OCI-M2 (cell line): ENCODE measurements around the gene KCNK4.
A peak's percentile ranks its signal among the peaks of the same experiment; 100 is the strongest.

ENCODE experiments used
- DNase-seq: peaks from one replicate; lab custom pipeline; 2025; ENCODE audit not compliant: unreplicated experiment; lab: John Stamatoyannopoulos, UW

Gene KCNK4

GRCh38 chr11:64268025-64268892 lies 22.8 kb upstream of the KCNK4 start:
- DNase-seq, result no peak

DNA sequence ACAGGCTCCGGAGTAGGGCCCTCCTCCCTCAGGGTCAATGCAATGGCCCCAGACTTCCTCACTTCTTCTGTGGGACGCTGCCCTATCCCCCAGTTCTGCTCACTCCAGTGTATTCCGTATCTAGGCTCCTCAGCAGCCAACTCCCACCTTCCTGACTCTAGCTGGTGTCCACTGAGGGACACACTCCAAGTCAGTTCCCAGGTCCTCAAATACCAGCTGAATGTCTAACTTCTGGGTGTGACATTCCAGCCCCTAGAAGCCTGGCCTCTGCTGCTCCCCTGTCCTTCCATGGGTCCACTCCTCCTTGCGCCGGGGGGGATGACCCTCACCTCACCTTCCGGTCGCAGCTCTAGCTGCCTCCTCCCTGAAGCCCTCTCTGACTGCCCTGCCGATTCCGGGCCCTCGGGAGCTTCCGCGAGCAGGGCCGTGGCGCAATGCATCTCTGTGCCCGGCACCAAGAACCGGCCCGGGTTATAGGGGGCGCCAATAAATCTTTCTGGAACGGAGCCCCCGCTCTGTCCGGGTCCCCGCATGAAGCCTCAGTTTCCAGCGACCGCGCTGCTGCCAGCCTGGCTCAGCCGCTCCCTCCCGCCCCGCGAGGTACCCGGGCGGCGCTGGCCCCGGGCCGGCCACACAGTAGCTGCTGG lies 22.1 kb upstream of the KCNK4 start:
- no peak for DNase-seq

DNA sequence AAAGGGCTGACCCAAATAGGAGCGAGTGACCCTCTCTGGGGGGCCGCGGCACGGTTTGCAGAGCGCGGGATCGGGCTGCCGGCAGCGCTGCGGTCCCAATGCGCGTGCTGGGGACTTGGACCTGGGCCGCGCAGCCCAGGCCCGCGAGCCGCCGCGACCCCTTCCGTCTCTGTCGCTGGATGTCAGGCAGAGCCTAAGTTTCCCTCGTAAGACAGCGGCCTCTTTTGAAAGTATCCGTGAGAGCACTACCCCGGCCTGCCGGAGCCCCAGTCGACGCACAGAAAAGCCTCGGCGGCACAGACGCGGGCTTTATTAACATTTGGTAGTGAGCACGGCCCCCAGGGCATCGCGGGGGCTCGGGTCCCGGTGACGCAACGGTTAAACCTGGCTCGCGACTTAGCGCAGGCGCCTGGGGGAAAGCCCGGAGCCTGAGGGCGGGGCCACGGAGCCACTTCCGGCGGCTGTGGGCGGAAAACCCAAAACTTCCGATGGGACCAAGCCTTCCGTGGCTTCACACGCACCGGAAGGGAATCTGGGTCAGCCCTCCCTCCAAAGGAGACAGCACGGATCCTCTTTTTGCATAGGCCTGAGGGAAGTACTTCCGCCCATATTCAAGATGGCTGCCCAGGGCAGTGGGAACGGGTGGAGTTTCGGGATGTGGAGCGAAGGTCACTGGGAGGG lies 21.4 kb upstream of the KCNK4 start:
- peak; percentile 76 for DNase-seq

DNA sequence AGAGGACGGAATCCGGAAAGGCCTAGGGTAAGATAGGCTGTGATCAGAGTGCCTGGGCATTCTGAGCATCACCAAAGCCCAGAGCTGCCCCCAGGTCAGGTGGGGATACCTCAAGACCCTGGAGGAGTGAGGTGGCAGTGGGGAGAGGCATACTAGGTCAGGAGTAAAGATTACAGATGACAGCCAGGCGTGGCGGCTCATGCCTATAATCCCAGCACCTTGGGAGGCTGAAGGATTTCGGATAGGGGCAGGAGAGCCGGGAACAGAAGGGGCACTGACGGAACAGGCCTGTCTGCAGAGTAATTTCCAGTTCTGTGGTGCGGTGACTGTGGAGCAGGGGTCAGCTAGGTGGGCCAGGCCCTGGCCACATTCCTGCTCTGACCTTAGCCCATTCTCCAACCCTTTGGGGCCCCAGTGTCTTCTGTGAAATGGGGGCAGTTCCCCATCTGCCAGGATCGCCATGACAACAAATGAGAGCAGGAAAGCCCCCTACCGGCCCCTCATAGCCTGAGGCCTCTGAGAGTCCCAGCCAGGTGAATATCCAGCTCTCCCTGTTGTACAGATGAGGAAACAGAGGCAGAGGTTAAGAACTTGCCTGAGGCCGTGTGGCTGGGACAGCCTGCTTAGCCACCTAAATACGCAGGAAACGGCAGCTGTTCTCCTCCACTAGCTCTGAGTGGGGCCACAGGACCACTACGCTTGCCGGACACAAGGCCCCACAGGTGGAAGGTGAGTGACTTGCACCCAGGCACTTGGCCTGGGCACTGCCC lies 15.9 kb upstream of the KCNK4 start:
- DNase-seq, result no peak

GRCh38 chr11:64275841-64276240 lies 15.3 kb upstream of the KCNK4 start:
- DNase-seq, result no peak

DNA sequence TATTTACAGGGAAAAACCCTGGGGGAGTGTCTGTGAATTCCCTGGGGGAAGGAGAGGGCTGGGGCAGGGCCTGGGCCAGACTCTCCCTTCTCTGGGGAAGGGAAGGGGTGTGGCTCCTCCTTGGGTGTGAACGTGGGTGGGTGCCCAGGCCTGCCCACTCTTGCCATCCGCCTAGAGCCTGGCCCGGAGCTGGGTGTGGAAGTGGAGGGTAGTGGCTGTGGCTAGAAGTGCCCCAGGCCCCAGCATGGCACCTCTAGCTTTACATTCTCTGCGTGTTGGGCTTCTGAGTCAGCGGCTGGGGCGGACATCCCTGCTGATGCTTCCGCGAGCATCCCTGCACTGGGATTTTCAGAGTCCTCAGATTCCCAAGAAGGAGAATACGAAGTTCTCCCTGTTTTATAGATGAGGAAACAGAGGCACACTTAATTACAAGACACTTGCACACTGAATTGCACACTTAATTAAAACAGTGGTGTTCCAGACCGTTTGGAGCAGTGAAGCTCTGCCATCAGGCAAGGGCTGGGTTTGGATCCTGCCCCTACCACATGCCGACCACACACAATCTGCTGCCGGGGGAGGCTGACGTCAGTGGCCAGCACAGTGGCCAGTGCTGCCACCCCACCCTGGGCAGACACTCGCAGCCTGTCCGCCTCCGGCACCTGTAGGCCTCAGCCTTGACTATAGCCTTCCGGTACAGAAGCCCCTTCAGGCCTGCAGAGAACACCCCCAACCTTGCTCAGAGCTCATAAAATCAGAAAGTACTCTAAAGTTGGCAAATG lies 14.3 kb upstream of the KCNK4 start:
- DNase-seq, result no peak

DNA sequence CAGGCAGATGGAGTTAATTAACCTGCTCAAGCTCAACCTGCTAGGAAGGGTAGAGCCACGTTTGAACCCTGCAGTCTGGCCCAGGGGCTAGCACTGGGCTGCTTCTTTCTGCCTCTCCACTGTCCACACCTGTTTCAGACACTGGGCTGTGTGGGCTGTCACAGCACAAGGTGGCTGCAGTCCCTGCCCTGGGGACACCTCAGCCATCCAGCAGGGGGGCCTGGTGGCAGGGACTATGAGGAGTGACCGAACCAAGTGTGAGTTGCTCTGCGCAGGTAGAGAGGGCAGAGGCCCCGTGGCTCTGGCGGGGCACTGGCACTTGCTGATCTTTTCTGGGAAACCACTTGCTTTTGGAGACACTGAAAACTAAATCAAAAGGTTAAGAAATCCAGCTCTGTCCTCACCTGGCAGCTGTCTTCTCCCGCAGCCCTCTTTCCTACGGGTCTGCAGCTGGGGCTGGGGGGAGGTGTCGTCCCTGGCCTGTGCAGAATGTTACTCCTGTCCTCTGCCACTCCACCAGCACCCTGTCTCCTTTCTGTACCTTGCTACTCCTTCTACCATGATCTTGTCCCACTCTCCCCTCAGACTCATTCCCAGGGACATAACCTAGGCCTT lies 12.4 kb upstream of the KCNK4 start:
- no peak for DNase-seq

DNA sequence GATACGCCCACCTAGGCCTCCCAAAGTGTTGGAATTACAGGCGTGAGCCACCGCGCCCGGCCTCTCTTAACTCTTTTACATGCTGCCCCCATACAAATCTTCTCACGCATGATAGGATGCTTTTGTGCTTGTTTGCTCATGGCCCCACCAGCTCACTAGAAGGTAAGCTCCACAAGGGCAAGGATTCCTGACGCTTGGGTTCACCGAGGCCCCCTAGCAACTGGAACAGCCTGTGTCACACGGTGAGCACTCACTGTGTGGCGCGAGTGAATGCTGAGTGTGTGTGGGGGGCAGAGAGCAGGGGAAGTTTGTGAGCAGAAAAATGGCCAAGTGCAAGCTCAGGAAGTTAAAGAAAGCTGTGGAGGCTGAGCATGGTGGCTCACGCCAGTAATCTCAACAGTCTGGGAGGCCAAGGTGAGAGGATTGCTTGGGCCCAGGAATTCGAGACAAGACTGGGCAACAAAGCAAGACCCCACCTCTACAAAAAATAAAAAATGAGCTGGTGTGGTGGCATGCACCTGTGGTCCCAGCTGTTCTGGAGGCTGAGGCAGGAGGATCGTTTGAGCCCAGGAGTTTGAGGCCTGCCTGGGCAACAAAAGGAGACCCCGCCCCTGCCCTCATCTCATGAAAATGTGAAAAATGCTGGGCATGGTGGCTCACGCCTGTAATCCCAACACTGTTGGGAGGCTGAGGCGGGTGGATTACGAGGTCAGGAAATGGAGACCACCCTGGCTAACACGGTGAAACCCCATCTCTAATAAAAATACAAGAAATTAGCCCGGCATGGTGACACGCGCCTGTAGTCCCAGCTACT lies 8.9 kb upstream of the KCNK4 start:
- DNase-seq, result no peak

DNA sequence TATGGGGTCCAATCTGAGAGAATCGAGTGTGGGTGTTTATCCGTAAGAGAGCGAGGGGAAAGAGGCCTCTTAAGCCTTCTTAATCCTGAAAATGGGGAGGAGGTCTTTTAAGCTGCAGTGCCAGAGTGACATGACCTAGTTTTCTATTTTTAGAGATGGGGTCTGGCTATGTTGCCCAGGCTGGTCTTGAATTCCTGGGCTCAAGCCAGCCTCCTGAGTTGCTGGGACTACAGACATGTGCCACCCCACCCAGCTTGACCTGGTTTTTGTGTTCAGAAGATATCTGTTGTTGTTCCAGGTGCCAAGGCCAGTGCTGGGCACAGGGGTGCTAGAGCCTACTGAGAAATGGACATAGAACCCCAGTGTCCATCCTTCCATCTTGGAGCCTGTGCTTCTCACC lies 8.0 kb upstream of the KCNK4 start:
- no peak for DNase-seq

- DNase-seq, result peak; percentile 72
Observed at GRCh38 chr11:64284048-64284961, 6.8 kb upstream of the KCNK4 start, which contains the start of gene BAD. BAD (minus strand) TSS chr11:64284665; CDS start chr11:64284368, 297 bp downstream.

DNA sequence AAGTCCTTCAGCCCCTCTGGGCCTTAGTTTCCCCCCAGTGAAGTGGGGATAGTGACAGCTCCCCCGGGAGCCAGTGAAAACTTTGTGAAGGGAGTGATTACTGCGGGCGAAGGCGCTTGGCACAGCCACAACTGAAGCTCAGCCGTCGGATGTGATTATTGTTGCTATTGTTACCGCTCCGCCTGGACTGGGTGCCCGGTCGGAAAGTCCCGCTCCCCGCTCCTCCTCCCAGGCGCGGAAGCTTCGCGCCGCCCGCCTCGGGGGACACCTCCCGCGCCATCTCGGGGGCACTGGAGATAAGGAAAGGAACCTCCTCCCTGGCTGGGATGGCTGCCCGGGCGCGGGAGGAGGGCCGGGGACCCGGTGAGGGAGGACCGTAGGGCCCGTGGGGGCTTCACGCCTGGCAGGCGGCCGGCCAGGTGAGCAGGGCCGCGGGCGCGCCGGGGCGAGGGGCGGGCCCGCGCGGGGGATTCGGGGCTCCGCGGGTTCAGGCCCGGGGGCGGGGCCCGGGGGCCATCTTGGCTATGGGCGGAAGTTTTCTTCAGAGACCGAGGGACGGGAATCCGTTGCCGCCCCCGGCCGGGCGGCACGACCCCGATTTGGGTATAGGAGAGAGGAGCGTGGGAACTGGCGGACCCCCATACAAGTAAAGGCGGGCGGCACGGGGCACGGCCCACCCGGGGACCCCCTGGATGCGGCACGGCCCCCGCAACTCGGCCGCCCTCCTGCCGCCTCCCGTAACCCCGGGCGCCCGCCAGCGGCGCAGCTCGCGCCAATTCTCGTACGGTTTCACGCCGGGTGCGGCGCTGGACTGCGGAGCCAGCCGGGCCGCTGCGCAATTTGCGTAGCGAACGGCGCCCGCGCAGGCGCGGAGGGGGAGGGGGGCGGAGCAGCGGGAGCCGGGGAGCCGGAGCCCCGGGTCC lies 5.9 kb upstream of the KCNK4 start, which contains the start of gene GPR137:
TSS of gene GPR137 (plus strand) at position 887 of the 923 bp plus-strand sequence. CDS start 677 bp downstream, outside the sequence.
- no peak for DNase-seq

DNA sequence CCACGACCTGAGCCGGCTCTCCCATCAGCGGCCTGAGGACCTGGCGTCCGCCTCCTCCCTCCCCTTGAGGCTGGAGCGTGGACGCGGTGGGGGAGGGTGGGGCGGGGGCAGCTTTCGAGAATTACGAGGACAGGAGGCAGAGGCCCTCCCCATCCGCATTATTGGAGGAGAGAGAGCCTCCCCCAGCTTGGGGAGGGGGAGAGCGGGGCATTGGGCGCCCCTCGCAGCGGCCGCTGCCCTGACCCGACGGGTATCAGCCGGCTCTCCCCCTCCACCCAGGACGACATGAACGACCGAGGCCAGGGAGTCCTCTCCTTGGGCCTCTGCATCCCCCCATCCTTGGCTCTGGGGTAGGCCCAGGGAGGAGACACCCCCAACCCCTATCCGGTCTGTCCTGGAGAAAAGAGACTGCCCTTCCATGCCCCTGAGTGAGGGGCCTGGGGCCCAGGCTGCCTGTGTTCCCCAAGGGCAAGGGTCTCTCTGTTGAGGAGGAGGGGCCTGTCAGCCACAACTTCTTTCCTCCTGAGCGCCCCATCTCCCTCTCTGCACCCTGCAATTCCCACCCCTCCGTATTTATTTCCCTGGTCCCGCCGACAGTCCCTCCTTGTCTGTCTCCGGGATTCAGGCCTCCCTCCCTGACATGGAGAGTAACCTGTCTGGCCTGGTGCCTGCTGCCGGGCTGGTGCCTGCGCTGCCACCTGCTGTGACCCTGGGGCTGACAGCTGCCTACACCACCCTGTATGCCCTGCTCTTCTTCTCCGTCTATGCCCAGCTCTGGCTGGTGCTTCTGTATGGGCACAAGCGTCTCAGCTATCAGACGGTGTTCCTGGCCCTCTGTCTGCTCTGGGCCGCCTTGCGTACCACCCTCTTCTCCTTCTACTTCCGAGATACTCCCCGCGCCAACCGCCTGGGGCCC lies 5.0 kb upstream of the KCNK4 start:
- DNase-seq, result no peak

- no peak for DNase-seq
Observed at GRCh38 chr11:64286801-64287159, 4.3 kb upstream of the KCNK4 start.

- no peak for DNase-seq
Observed at GRCh38 chr11:64287676-64288352, 3.3 kb upstream of the KCNK4 start.

DNA sequence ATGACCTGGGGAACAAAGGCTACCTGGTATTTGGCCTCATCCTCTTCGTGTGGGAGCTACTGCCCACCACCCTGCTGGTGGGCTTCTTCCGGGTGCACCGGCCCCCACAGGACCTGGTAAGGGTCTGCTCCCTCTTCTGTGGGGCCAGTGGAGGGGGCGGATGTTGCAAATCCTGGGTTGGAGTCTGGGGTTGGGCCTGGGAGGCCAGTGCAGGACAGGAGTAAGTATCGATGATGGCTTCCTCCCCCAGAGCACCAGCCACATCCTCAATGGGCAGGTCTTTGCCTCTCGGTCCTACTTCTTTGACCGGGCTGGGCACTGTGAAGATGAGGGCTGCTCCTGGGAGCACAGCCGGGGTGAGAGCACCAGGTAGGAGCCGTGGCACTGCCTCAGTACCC lies 2.8 kb upstream of the KCNK4 start:
- DNase-seq, result no peak
